ENCODE data around the gene COL15A1.

The COL15A1 gene

DNA sequence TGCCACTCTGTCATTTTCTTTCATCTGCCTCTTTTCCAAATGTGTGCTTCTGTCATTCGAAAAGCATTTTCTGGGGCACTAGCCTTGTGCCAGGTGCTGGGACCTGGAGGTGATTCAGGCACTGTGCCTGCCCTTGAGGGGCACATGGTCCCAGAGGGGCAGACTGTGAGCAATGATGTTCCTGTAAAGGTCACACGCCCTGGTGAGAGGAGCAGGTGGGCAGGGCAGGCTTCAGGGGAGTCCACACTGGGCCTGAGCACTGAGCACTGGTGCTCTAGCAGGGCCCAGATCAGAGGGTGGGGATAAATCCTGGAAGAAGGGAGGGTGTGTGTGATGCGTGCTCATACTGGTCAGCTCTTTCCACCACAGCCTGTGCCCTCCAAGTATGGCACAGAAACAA lies 77.8 kb downstream of the COL15A1 start:
- no peak for DNase-seq (ENCODE audit: low spot score)
- no peak for TF ChIP-seq CTCF (IDR thresholded peaks at IDR 0.05; ENCODE audit: borderline replicate concordance, control extremely low read depth, extremely low read depth, insufficient read depth, missing control alignments)

GRCh38 chr9:99023231-99023630 lies 79.5 kb downstream of the COL15A1 start:
- in situ Hi-C loops (cut with MboI; ENCODE audit: low sequenced_read_pairs, unreplicated experiment) = no loop called here
- TF ChIP-seq CTCF (IDR thresholded peaks at IDR 0.05; ENCODE audit: borderline replicate concordance, control extremely low read depth, extremely low read depth, insufficient read depth, missing control alignments) = no peak
- no peak for DNase-seq (ENCODE audit: low spot score)

More for the DNA sequence above, 77.8 kb downstream of the COL15A1 start:
- in situ Hi-C loops (cut with MboI; ENCODE audit: low sequenced_read_pairs, unreplicated experiment) = no loop called here

DNA sequence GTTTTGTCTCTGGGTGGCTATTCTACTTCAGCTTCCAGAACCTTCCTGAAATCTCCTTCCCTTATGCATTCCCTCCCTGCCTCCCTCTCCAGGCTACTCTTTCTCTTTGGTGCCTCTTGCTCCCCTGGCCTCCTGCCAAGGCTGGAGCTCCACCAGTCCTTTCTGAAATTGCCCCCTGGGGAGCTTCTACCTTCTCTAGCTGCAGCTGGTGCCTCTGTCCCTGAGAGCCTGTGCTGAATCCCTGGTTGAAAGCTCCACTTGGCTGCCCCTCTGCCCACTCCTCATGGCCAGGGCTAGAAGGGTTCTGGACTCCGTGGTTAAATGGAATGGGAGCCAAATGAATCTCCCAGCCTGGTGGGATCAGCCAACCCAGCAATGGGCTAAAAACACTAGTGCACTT lies 80.1 kb downstream of the COL15A1 start:
- in situ Hi-C loops (cut with MboI; ENCODE audit: low sequenced_read_pairs, unreplicated experiment) = no loop called here
- TF ChIP-seq CTCF (IDR thresholded peaks at IDR 0.05; ENCODE audit: borderline replicate concordance, control extremely low read depth, extremely low read depth, insufficient read depth, missing control alignments) = no peak
- no peak for DNase-seq (ENCODE audit: low spot score)

GRCh38 chr9:99024959-99025358 lies 81.3 kb downstream of the COL15A1 start:
- TF ChIP-seq CTCF (IDR thresholded peaks at IDR 0.05; ENCODE audit: borderline replicate concordance, control extremely low read depth, extremely low read depth, insufficient read depth, missing control alignments) = no peak
- DNase-seq (ENCODE audit: low spot score) = no peak
- in situ Hi-C loops (cut with MboI; ENCODE audit: low sequenced_read_pairs, unreplicated experiment) = no loop called here

- TF ChIP-seq CTCF (IDR thresholded peaks at IDR 0.05; ENCODE audit: borderline replicate concordance, control extremely low read depth, extremely low read depth, insufficient read depth, missing control alignments) = no peak
- in situ Hi-C loops (cut with MboI; ENCODE audit: low sequenced_read_pairs, unreplicated experiment) = no loop called here
- DNase-seq (ENCODE audit: low spot score) = no peak
Measured at GRCh38 chr9:99025616-99026270, 82.0 kb downstream of the COL15A1 start.

DNA sequence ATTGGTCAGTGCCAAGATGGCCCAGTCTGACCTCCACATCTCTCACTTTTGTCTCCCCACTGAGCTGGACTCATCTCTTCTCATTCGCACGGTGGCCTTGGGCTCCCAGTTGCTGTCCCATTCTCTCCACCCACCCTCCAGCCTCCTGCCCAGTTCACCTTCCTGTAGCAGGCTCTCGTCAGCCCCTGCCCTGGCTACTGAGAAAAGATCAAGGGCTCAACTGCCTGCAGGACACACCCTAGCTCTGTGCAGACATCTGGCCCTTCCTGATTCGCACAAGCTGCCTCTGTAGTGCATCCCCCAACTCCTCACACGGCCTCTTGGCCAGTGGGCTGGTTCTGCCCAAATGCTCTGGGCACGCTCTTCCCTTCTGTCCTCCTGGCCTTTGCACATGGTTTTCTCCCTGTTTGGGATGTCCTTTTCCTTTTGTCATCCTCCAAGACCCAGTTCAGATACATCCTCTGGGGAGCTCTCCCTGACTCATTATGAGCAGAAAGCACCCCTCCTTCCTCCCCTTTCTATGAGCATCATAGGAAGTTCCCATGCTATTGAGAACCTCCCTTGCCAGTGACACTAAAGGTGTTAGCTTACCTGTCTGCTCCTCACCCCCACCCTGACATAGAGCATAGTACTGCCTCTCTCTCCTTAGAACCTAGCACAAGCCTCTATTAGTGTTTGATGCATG lies 82.7 kb downstream of the COL15A1 start:
- in situ Hi-C loops (cut with MboI; ENCODE audit: low sequenced_read_pairs, unreplicated experiment) = no loop called here
- DNase-seq (ENCODE audit: low spot score) = no peak
- no peak for TF ChIP-seq CTCF (IDR thresholded peaks at IDR 0.05; ENCODE audit: borderline replicate concordance, control extremely low read depth, extremely low read depth, insufficient read depth, missing control alignments)

Data from GM13976 (cell line).